ENCODE results near the gene JAML. TPM values are rescaled to one million over a fixed set of nuclear protein-coding genes. Genes with fewer than 3 reads are reported as not detected.

Gene JAML
- total and polyA plus RNA-seq, 2 of the 13 experiments (the other 11 are each of a cell fraction or from before 2014, with no cell fraction given), result 2.0 to 3.3 TPM

DNA sequence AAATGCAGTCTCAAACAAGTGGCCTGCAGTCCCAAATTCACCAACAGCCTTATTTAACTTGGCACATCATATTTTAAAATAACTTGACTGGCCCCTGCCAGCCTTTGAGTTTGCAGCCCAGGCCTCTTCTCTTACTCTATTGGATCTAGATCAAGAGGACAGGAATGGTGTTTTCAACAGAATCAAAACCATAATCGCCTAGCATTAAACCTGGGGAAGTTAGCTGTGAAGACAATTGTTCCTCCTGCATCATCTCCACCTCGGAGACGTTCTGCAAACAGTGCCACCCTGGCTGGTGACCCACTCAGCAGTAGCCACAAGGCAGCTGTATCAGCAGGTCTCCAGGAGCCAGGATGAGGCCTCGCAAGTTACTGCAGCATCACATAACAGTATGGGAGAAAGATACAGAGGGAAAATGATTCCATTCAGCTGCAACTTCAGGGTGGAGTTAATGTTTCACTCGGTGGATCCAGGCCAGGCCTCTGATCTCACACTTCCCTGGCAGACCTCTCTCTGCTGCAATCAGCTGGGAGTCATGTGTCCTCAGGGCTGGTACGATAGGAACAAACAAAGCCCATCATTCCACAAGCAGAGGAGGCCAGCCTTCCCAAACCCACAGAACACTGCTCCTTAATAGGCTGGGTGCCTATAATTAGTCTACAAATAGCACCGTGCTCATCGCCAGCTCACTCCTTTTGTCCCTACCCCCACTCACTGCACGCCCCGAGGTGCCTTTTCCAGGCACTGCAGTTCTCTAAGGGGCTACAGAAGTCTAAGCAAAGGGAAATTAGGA is 29.8 kb downstream of the JAML start (continued):
- TF ChIP-seq, protein P1, sequence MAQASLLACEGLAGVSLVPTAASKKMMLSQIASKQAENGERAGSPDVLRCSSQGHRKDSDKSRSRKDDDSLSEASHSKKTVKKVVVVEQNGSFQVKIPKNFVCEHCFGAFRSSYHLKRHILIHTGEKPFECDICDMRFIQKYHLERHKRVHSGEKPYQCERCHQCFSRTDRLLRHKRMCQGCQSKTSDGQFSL (CRISPR knock-in tag; IDR thresholded peaks at IDR 0.05), result no peak
- no peak for TF ChIP-seq ZNF205 (CRISPR knock-in tag; IDR thresholded peaks at IDR 0.05)
- TF ChIP-seq, protein P2, sequence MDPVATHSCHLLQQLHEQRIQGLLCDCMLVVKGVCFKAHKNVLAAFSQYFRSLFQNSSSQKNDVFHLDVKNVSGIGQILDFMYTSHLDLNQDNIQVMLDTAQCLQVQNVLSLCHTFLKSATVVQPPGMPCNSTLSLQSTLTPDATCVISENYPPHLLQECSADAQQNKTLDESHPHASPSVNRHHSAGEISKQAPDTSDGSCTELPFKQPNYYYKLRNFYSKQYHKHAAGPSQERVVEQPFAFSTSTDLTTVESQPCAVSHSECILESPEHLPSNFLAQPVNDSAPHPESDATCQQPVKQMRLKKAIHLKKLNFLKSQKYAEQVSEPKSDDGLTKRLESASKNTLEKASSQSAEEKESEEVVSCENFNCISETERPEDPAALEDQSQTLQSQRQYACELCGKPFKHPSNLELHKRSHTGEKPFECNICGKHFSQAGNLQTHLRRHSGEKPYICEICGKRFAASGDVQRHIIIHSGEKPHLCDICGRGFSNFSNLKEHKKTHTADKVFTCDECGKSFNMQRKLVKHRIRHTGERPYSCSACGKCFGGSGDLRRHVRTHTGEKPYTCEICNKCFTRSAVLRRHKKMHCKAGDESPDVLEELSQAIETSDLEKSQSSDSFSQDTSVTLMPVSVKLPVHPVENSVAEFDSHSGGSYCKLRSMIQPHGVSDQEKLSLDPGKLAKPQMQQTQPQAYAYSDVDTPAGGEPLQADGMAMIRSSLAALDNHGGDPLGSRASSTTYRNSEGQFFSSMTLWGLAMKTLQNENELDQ (CRISPR knock-in tag; IDR thresholded peaks at IDR 0.05; ENCODE audit: borderline replicate concordance), result no peak
- no peak for TF ChIP-seq ZNF775 (CRISPR knock-in tag; IDR thresholded peaks at IDR 0.05; ENCODE audit: borderline replicate concordance)
- no peak; the same call in 1 of the 2 replicates for TF ChIP-seq SMYD3 (CRISPR knock-in tag; IDR thresholded peaks at IDR 0.05)
- TF ChIP-seq, protein P3, sequence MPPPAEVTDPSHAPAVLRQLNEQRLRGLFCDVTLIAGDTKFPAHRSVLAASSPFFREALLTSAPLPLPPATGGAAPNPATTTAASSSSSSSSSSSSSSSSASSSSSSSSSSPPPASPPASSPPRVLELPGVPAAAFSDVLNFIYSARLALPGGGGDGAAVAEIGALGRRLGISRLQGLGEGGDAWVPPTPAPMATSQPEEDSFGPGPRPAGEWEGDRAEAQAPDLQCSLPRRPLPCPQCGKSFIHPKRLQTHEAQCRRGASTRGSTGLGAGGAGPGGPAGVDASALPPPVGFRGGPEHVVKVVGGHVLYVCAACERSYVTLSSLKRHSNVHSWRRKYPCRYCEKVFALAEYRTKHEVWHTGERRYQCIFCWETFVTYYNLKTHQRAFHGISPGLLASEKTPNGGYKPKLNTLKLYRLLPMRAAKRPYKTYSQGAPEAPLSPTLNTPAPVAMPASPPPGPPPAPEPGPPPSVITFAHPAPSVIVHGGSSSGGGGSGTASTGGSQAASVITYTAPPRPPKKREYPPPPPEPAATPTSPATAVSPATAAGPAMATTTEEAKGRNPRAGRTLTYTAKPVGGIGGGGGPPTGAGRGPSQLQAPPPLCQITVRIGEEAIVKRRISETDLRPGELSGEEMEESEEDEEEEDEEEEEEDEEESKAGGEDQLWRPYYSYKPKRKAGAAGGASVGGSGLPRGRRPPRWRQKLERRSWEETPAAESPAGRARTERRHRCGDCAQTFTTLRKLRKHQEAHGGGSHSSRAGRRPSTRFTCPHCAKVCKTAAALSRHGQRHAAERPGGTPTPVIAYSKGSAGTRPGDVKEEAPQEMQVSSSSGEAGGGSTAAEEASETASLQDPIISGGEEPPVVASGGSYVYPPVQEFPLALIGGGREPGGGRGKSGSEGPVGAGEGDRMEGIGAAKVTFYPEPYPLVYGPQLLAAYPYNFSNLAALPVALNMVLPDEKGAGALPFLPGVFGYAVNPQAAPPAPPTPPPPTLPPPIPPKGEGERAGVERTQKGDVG (CRISPR knock-in tag; IDR thresholded peaks at IDR 0.05; ENCODE audit: borderline replicate concordance), result peak; percentile 70; the same call in 1 of the 2 replicates
- TF ChIP-seq ISX (CRISPR knock-in tag; conservative IDR thresholded peaks at IDR 0.05), result no peak
- TF ChIP-seq ZNF543 (CRISPR knock-in tag; IDR thresholded peaks at IDR 0.05), result peak; percentile 57; the same call in 1 of the 2 replicates
- no peak for TF ChIP-seq ZNF3 (CRISPR knock-in tag; IDR thresholded peaks at IDR 0.05)
- peak; percentile 94 for TF ChIP-seq ZNF430 (CRISPR knock-in tag; IDR thresholded peaks at IDR 0.05)
- TF ChIP-seq HOXD1 (CRISPR knock-in tag; IDR thresholded peaks at IDR 0.05), result no peak
- TF ChIP-seq ZKSCAN5 (CRISPR knock-in tag; IDR thresholded peaks at IDR 0.05), result no peak
- TF ChIP-seq JARID2 (CRISPR knock-in tag; IDR thresholded peaks at IDR 0.05; ENCODE audit: insufficient replicate concordance), result no peak
- no peak for TF ChIP-seq RFX3 (CRISPR knock-in tag; IDR thresholded peaks at IDR 0.05)
- no peak for TF ChIP-seq STAG1 (CRISPR knock-in tag; IDR thresholded peaks at IDR 0.05)
- TF ChIP-seq, protein P4, sequence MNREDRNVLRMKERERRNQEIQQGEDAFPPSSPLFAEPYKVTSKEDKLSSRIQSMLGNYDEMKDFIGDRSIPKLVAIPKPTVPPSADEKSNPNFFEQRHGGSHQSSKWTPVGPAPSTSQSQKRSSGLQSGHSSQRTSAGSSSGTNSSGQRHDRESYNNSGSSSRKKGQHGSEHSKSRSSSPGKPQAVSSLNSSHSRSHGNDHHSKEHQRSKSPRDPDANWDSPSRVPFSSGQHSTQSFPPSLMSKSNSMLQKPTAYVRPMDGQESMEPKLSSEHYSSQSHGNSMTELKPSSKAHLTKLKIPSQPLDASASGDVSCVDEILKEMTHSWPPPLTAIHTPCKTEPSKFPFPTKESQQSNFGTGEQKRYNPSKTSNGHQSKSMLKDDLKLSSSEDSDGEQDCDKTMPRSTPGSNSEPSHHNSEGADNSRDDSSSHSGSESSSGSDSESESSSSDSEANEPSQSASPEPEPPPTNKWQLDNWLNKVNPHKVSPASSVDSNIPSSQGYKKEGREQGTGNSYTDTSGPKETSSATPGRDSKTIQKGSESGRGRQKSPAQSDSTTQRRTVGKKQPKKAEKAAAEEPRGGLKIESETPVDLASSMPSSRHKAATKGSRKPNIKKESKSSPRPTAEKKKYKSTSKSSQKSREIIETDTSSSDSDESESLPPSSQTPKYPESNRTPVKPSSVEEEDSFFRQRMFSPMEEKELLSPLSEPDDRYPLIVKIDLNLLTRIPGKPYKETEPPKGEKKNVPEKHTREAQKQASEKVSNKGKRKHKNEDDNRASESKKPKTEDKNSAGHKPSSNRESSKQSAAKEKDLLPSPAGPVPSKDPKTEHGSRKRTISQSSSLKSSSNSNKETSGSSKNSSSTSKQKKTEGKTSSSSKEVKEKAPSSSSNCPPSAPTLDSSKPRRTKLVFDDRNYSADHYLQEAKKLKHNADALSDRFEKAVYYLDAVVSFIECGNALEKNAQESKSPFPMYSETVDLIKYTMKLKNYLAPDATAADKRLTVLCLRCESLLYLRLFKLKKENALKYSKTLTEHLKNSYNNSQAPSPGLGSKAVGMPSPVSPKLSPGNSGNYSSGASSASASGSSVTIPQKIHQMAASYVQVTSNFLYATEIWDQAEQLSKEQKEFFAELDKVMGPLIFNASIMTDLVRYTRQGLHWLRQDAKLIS (CRISPR knock-in tag; IDR thresholded peaks at IDR 0.05), result no peak
